Renal cortical epithelial cell (primary cell): ENCODE results near the gene ZDHHC22. TPM values are rescaled to one million over a fixed set of nuclear protein-coding genes. Genes with fewer than 3 reads are reported as not detected.

Experiments used
- DNase-seq: peaks from one replicate; pipeline ENCODE4 v3.0.0-alpha.2; 2011; ENCODE audit warnings: low read depth
- total RNA-seq: library from RNA; depleted of rRNA; stranded (reverse); fragments of >200 nt; gene quantifications from 2 replicates; pipeline ENCODE4 v1.2.3, GENCODE V29; 2014

ZDHHC22 gene
- total RNA-seq, 1 donor from 2014 or later = not detected

GRCh38 chr14:77157740-77158139, 16.1 kb upstream of the ZDHHC22 start:
- no peak for DNase-seq

- no peak for DNase-seq
These were observed 13.5 kb upstream of the ZDHHC22 start for GRCh38 chr14:77155083-77155482.

GRCh38 chr14:77154421-77154820, 12.8 kb upstream of the ZDHHC22 start:
- no peak for DNase-seq

- no peak for DNase-seq
These were observed 12.2 kb upstream of the ZDHHC22 start for GRCh38 chr14:77153802-77154201.

- peak; percentile 29 for DNase-seq
These were observed 10.5 kb upstream of the ZDHHC22 start for GRCh38 chr14:77151918-77152588.

GRCh38 chr14:77151245-77151644, 9.7 kb upstream of the ZDHHC22 start:
- DNase-seq = no peak

GRCh38 chr14:77148510-77149231, 7.1 kb upstream of the ZDHHC22 start:
- DNase-seq = no peak

GRCh38 chr14:77145975-77146740, 4.6 kb upstream of the ZDHHC22 start:
- DNase-seq = no peak

- no peak for DNase-seq
These were observed 3.0 kb upstream of the ZDHHC22 start for GRCh38 chr14:77144412-77145115.

- no peak for DNase-seq
These were observed 1.5 kb upstream of the ZDHHC22 start for GRCh38 chr14:77143071-77143470.

GRCh38 chr14:77142005-77142800, 612 bp upstream of the ZDHHC22 start:
- no peak for DNase-seq

- DNase-seq = no peak
These were observed 1.0 kb downstream of the ZDHHC22 start for GRCh38 chr14:77140359-77141213.

GRCh38 chr14:77139540-77140358, 1.8 kb downstream of the ZDHHC22 start:
- DNase-seq = no peak

- DNase-seq = no peak
These were observed 2.6 kb downstream of the ZDHHC22 start for GRCh38 chr14:77139022-77139421.

GRCh38 chr14:77133720-77134338, 7.8 kb downstream of the ZDHHC22 start:
- DNase-seq = peak; percentile 57

- DNase-seq = no peak
These were observed 9.6 kb downstream of the ZDHHC22 start for GRCh38 chr14:77131871-77132486.

GRCh38 chr14:77131206-77131605, 10.4 kb downstream of the ZDHHC22 start:
- DNase-seq = no peak

- no peak for DNase-seq
These were observed 11.2 kb downstream of the ZDHHC22 start for GRCh38 chr14:77130386-77130785.
